Smooth muscle cell (in vitro differentiated cells): ENCODE measurements around the gene CASQ2. TPM values are rescaled to one million over a fixed set of nuclear protein-coding genes. Genes with fewer than 3 reads are reported as not detected.

Experiments
- DNase-seq: peaks from one replicate; lab custom pipeline; 2025; ENCODE audit not compliant: unreplicated experiment; lab: John Stamatoyannopoulos, UW
- H2AFZ ChIP-seq: fragments of 200-600 bp; sonication (generic); 2 replicates; pipeline ENCODE4 v1.6.0; 2016; ENCODE audit warnings: antibody characterized with exemption, low read depth, mild to moderate bottlenecking
- H3F3A ChIP-seq: fragments of 200-600 bp; sonication (generic); 2 replicates; pipeline ENCODE4 v1.6.0; 2017; ENCODE audit warnings: antibody characterized with exemption, low read depth
- H3K27ac ChIP-seq: fragments of 200-600 bp; sonication (generic); 2 replicates; pipeline ENCODE4 v1.5.1; 2016; ENCODE audit warnings: low read depth, mild to moderate bottlenecking
- H3K27me3 ChIP-seq: fragments of 200-600 bp; sonication (generic); 2 replicates; pipeline ENCODE4 v1.6.1; 2016; ENCODE audit warnings: low read depth, mild to moderate bottlenecking
- H3K36me3 ChIP-seq: fragments of 200-600 bp; sonication (generic); 2 replicates; pipeline ENCODE4 v1.5.1; 2016; ENCODE audit warnings: low read depth
- H3K4me1 ChIP-seq: fragments of 200-600 bp; sonication (generic); 2 replicates; pipeline ENCODE4 v1.5.1; 2016; ENCODE audit warnings: low read depth
- H3K4me2 ChIP-seq: fragments of 200-600 bp; sonication (generic); 2 replicates; pipeline ENCODE4 v1.6.0; 2016; ENCODE audit warnings: mild to moderate bottlenecking
- H3K4me3 ChIP-seq: fragments of 200-600 bp; sonication (generic); 2 replicates; pipeline ENCODE4 v1.5.1; 2016; ENCODE audit warnings: mild to moderate bottlenecking
- H3K79me2 ChIP-seq: fragments of 200-600 bp; sonication (generic); 2 replicates; pipeline ENCODE4 v1.6.0; 2016; ENCODE audit warnings: low read depth, mild to moderate bottlenecking
- H3K9ac ChIP-seq: fragments of 200-600 bp; sonication (generic); 2 replicates; pipeline ENCODE4 v1.6.0; 2016; ENCODE audit warnings: low read depth
- H3K9me3 ChIP-seq: fragments of 200-600 bp; sonication (generic); replicated peaks from 2 replicates; pipeline ENCODE4 v1.5.1; 2016; ENCODE audit warnings: low read depth
- H4K20me1 ChIP-seq: fragments of 200-600 bp; sonication (generic); 2 replicates; pipeline ENCODE4 v1.6.0; 2016; ENCODE audit warnings: low read depth
- CTCF ChIP-seq: fragments of 200-600 bp; sonication (generic); IDR thresholded peaks from 2 replicates; pipeline ENCODE4 v1.5.1; 2017; ENCODE audit warnings: borderline replicate concordance, mild to moderate bottlenecking, antibody characterized with exemption; ENCODE audit not compliant: insufficient read depth, poor library complexity, severe bottlenecking
- WGBS: methylation state at CpG from one replicate; pipeline ENCODE4 v1.1.7; 2016; ENCODE audit warnings: low lambda C conversion rate; 5-methylcytosine and 5-hydroxymethylcytosine counted together
- polyA plus RNA-seq: library from polyadenylated mRNA; unstranded; fragments of >200 nt; fragmentation: Nextera tagmentation; extraction: Ambion mirVana; gene quantifications from 2 replicates; pipeline ENCODE4 v1.2.1, GENCODE V29; 2016
- total RNA-seq: library from RNA; depleted of rRNA; stranded (reverse); fragments of >200 nt; gene quantifications from 2 replicates; pipeline ENCODE4 v1.2.3, GENCODE V29; 2014

Gene CASQ2
- total and polyA plus RNA-seq, 2 experiments from 2014 or later, result not detected

GRCh38 chr1:115679141-115679611, 89.3 kb downstream of the CASQ2 start:
- no peaks in the 10 kb centered on the region for H3F3A ChIP-seq
- no peak overlapping the region for H2AFZ ChIP-seq
- WGBS, result 62% methylated on average over 8 of the region's 8 CpGs
- H3K27ac ChIP-seq, result peak overlapping the region; percentile 28
- no peak for TF ChIP-seq CTCF
- no peaks in the 10 kb centered on the region for H4K20me1 ChIP-seq
- H3K4me3 ChIP-seq, result no peak overlapping the region
- H3K36me3 ChIP-seq, result no peaks in the 10 kb centered on the region
- no peaks in the 10 kb centered on the region for H3K79me2 ChIP-seq
- peaks cover 12% of the 10 kb centered on the region for H3K4me1 ChIP-seq
- no peaks in the 10 kb centered on the region for H3K27me3 ChIP-seq
- no peak for DNase-seq
- no peaks in the 10 kb centered on the region for H3K9me3 ChIP-seq
- no peak overlapping the region for H3K9ac ChIP-seq
- peak overlapping the region; percentile 41 for H3K4me2 ChIP-seq

- H3K36me3 ChIP-seq, result no peaks in the 10 kb centered on the region
- H3K9ac ChIP-seq, result no peak overlapping the region
- H3K9me3 ChIP-seq, result no peaks in the 10 kb centered on the region
- H3F3A ChIP-seq, result no peaks in the 10 kb centered on the region
- H3K4me2 ChIP-seq, result peak overlapping the region; percentile 41
- no peaks in the 10 kb centered on the region for H3K79me2 ChIP-seq
- peak overlapping the region; percentile 61 for H3K27ac ChIP-seq
- no peak for DNase-seq
- TF ChIP-seq CTCF, result no peak
- no peak overlapping the region for H3K4me3 ChIP-seq
- no peaks in the 10 kb centered on the region for H4K20me1 ChIP-seq
- peaks cover 12% of the 10 kb centered on the region for H3K4me1 ChIP-seq
- H3K27me3 ChIP-seq, result no peaks in the 10 kb centered on the region
- no peak overlapping the region for H2AFZ ChIP-seq
- 16% methylated on average over 5 of the region's 5 CpGs for WGBS
Observed at GRCh38 chr1:115678141-115678540, 90.4 kb downstream of the CASQ2 start.

GRCh38 chr1:115677565-115677964, 90.9 kb downstream of the CASQ2 start:
- Histone ChIP-seq H3K4me1 (peaks cover 12% of the 10 kb centered on the region), H3K79me2 (no peaks in the 10 kb centered on the region), H3K36me3 (no peaks in the 10 kb centered on the region), H3K27me3 (no peaks in the 10 kb centered on the region), H4K20me1 (no peaks in the 10 kb centered on the region), H3K27ac (peak overlapping the region; percentile 61), H2AFZ (no peak overlapping the region), H3K4me3 (no peak overlapping the region), H3F3A (no peaks in the 10 kb centered on the region), H3K9me3 (no peaks in the 10 kb centered on the region), H3K9ac (no peak overlapping the region), H3K4me2 (no peak overlapping the region)
- 90% methylated on average over 1 of the region's 1 CpG for WGBS
- no peak for DNase-seq
- no peak for TF ChIP-seq CTCF

- H3K4me2 ChIP-seq, result no peak overlapping the region
- H3F3A ChIP-seq, result no peaks in the 10 kb centered on the region
- no peak for DNase-seq
- WGBS, result 74% methylated on average over 3 of the region's 3 CpGs
- no peaks in the 10 kb centered on the region for H4K20me1 ChIP-seq
- no peaks in the 10 kb centered on the region for H3K9me3 ChIP-seq
- H3K4me1 ChIP-seq, result peaks cover 12% of the 10 kb centered on the region
- H3K9ac ChIP-seq, result no peak overlapping the region
- H3K27ac ChIP-seq, result peak overlapping the region; percentile 61
- no peaks in the 10 kb centered on the region for H3K27me3 ChIP-seq
- no peak for TF ChIP-seq CTCF
- no peaks in the 10 kb centered on the region for H3K36me3 ChIP-seq
- no peak overlapping the region for H3K4me3 ChIP-seq
- no peak overlapping the region for H2AFZ ChIP-seq
- no peaks in the 10 kb centered on the region for H3K79me2 ChIP-seq
Observed at GRCh38 chr1:115677182-115677555, 91.3 kb downstream of the CASQ2 start.
